Prostate gland (tissue), 2 donors: ENCODE data around the gene MED20.

Experiments used
- POLR2A ChIP-seq: fragments of 450-650 bp; IDR thresholded peaks from one replicate; pipeline ENCODE4 v1.6.1; 2016; ENCODE audit warnings: antibody characterized with exemption, mild to moderate bottlenecking
- POLR2AphosphoS5 ChIP-seq: sonication (generic); formaldehyde crosslinking; IDR thresholded peaks from one replicate; pipeline ENCODE4 v1.6.1; 2017; ENCODE audit warnings: antibody characterized with exemption
- TF ChIP-seq, protein P1 (sequence below), 4 experiments: fragments of 200-600 bp in 2 of 4; fragments of 450-650 bp in 2 of 4; sonication (generic) in 2 of 4; IDR thresholded peaks; 1 replicate in 3 of 4; 2 replicates in 1 of 4; pipeline ENCODE4 v1.5.1; 2016 to 2019; ENCODE audit warnings: antibody characterized with exemption in 4 of 4, mild to moderate bottlenecking in 2 of 4, moderate library complexity in 2 of 4

DNA sequence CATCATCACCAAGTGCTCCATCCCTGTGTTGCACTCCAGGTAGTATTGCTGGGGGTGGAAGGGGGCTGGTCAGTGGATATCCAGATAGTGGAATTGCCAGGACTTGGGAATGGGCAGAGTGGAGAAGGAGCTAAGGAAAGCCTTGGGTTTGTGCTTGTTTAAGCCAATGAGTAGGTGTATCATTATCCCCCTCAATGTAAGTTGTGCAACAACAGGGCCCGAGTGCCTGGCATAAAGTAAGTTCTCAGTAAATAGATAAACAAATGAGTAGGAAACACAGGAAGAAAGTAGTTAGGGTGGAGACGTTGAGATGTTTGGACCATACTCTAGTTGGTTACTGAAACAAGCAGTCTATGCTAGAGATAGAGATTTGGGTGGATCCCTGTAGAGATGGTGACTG lies 10.9 kb upstream of the MED20 start:
- no peak for TF ChIP-seq POLR2AphosphoS5
- TF ChIP-seq, protein P1, sequence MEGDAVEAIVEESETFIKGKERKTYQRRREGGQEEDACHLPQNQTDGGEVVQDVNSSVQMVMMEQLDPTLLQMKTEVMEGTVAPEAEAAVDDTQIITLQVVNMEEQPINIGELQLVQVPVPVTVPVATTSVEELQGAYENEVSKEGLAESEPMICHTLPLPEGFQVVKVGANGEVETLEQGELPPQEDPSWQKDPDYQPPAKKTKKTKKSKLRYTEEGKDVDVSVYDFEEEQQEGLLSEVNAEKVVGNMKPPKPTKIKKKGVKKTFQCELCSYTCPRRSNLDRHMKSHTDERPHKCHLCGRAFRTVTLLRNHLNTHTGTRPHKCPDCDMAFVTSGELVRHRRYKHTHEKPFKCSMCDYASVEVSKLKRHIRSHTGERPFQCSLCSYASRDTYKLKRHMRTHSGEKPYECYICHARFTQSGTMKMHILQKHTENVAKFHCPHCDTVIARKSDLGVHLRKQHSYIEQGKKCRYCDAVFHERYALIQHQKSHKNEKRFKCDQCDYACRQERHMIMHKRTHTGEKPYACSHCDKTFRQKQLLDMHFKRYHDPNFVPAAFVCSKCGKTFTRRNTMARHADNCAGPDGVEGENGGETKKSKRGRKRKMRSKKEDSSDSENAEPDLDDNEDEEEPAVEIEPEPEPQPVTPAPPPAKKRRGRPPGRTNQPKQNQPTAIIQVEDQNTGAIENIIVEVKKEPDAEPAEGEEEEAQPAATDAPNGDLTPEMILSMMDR (IDR thresholded peaks at IDR 0.05), result no peak
- TF ChIP-seq POLR2A, result no peak
